SU-DHL-6 (cell line): ENCODE data around the gene SUB1.

Source experiments
- H2AFZ ChIP-seq: fragments of 200-600 bp; sonication (generic); 2 replicates; pipeline ENCODE4 v1.6.1; 2014; ENCODE audit warnings: low read depth, mild to moderate bottlenecking, moderate library complexity, mixed read lengths, antibody characterized with exemption, low read length; ENCODE audit not compliant: severe bottlenecking
- H3F3A ChIP-seq: fragments of 200-600 bp; shearing (Covaris generic); 2 replicates; pipeline ENCODE4 v1.6.0; 2016; ENCODE audit warnings: antibody characterized with exemption, mild to moderate bottlenecking; ENCODE audit not compliant: insufficient read depth
- H3K27ac ChIP-seq: fragments of 200-600 bp; sonication (generic); 2 replicates; pipeline ENCODE4 v1.5.1; 2016; ENCODE audit warnings: low read depth, mild to moderate bottlenecking, low read length, moderate library complexity, mixed read lengths
- H3K27me3 ChIP-seq: fragments of 200-600 bp; sonication (generic), shearing (Covaris generic); 2 replicates; pipeline ENCODE4 v1.6.0; 2014; ENCODE audit warnings: mild to moderate bottlenecking, low read length
- H3K36me3 ChIP-seq: fragments of 200-600 bp; sonication (generic); 2 replicates; pipeline ENCODE4 v1.6.1; 2014; ENCODE audit warnings: mild to moderate bottlenecking, low read length, mixed read lengths
- H3K4me2 ChIP-seq: fragments of 300-600, 200-600 bp; shearing (Covaris generic), sonication (generic); 2 replicates; pipeline ENCODE4 v1.6.0; 2014; ENCODE audit warnings: low read length, low read depth, mild to moderate bottlenecking; ENCODE audit not compliant: poor library complexity, severe bottlenecking
- H3K4me3 ChIP-seq: fragments of 200-600 bp; sonication (generic); 2 replicates; pipeline ENCODE4 v1.5.1; 2014; ENCODE audit warnings: antibody characterized with exemption, low read length, mild to moderate bottlenecking, mixed read lengths; ENCODE audit not compliant: insufficient read depth, poor library complexity, severe bottlenecking
- H3K79me2 ChIP-seq: fragments of 200-600 bp; sonication (generic); 2 replicates; pipeline ENCODE4 v1.6.1; 2014; ENCODE audit warnings: mild to moderate bottlenecking, low read length, moderate library complexity; ENCODE audit not compliant: insufficient read depth
- H3K9ac ChIP-seq: fragments of 200-600 bp; sonication (generic); 2 replicates; pipeline ENCODE4 v1.7.0; 2014; ENCODE audit warnings: mild to moderate bottlenecking, low read length
- H3K9me2 ChIP-seq: fragments of 200-600 bp; sonication (generic); replicated peaks from 2 replicates; pipeline ENCODE4 v1.6.1; 2014; ENCODE audit warnings: low read length; ENCODE audit not compliant: insufficient read depth
- H3K9me3 ChIP-seq: fragments of 200-600 bp; sonication (generic); 2 replicates; pipeline ENCODE4 v1.6.1; 2014; ENCODE audit warnings: low read length, mixed read lengths; ENCODE audit not compliant: insufficient read depth
- H4K20me1 ChIP-seq: fragments of 200-600 bp; sonication (generic); 2 replicates; pipeline ENCODE4 v1.6.1; 2014; ENCODE audit warnings: low read depth, mild to moderate bottlenecking, antibody characterized with exemption, low read length, moderate library complexity, mixed read lengths
- CTCF ChIP-seq: fragments of 200-600 bp; sonication (generic); IDR thresholded peaks from one replicate; pipeline ENCODE4 v1.5.1; 2017; ENCODE audit warnings: antibody characterized with exemption, mild to moderate bottlenecking, low read length, moderate library complexity; ENCODE audit not compliant: insufficient read depth, poor library complexity, severe bottlenecking
- EZH2phosphoT487 ChIP-seq: fragments of 200-600 bp; sonication (generic), shearing (Covaris generic); conservative IDR thresholded peaks from 2 replicates; pipeline ENCODE4 v1.6.1; 2018; ENCODE audit warnings: mild to moderate bottlenecking, antibody characterized with exemption, low read length, moderate library complexity, mixed read lengths

Gene SUB1

GRCh38 chr5:32563614-32564013 lies 21.7 kb upstream of the SUB1 start:
- Histone ChIP-seq H2AFZ (no peak overlapping the region), H3K9me2 (no peaks in the 10 kb centered on the region), H3K4me3 (no peak overlapping the region), H3K79me2 (no peaks in the 10 kb centered on the region), H3K27ac (no peak overlapping the region), H3K27me3 (no peaks in the 10 kb centered on the region), H4K20me1 (no peaks in the 10 kb centered on the region), H3K9me3 (no peaks in the 10 kb centered on the region), H3K4me2 (no peak overlapping the region), H3K9ac (no peak overlapping the region), H3F3A (no peaks in the 10 kb centered on the region), H3K36me3 (no peaks in the 10 kb centered on the region)
- TF ChIP-seq CTCF (no peak), EZH2phosphoT487 (no peak)

GRCh38 chr5:32565145-32565544 lies 20.2 kb upstream of the SUB1 start:
- Histone ChIP-seq H3F3A (no peaks in the 10 kb centered on the region), H3K27me3 (no peaks in the 10 kb centered on the region), H3K9ac (no peak overlapping the region), H3K4me2 (no peak overlapping the region), H3K79me2 (no peaks in the 10 kb centered on the region), H3K27ac (no peak overlapping the region), H3K36me3 (no peaks in the 10 kb centered on the region), H4K20me1 (no peaks in the 10 kb centered on the region), H3K4me3 (no peak overlapping the region), H2AFZ (no peak overlapping the region), H3K9me3 (no peaks in the 10 kb centered on the region), H3K9me2 (no peaks in the 10 kb centered on the region)
- TF ChIP-seq CTCF = no peak

GRCh38 chr5:32566319-32567111 lies 18.8 kb upstream of the SUB1 start:
- Histone ChIP-seq H3K9ac (no peak overlapping the region), H3K79me2 (no peaks in the 10 kb centered on the region), H3K9me2 (no peaks in the 10 kb centered on the region), H3K4me2 (no peak overlapping the region), H3F3A (no peaks in the 10 kb centered on the region), H2AFZ (no peak overlapping the region), H3K36me3 (no peaks in the 10 kb centered on the region), H3K27me3 (no peaks in the 10 kb centered on the region), H3K4me3 (no peak overlapping the region), H4K20me1 (no peaks in the 10 kb centered on the region), H3K9me3 (no peaks in the 10 kb centered on the region), H3K27ac (no peak overlapping the region)
- TF ChIP-seq CTCF = no peak
- TF ChIP-seq EZH2phosphoT487 = no peak
